HG02623 (cell line): ENCODE results near the gene FGFR1OP2.
A peak's percentile ranks its signal among the peaks of the same experiment; 100 is the strongest.

Experiments
- ATAC-seq: cut with Tn5 transposase; IDR thresholded peaks from one replicate; pipeline ENCODE4 v1.9.1; 2021; ENCODE audit warnings: moderate library complexity; ENCODE audit not compliant: unreplicated experiment

Gene FGFR1OP2

GRCh38 chr12:27000961-27001360, 62.7 kb downstream of the FGFR1OP2 start:
- no peak for ATAC-seq

DNA sequence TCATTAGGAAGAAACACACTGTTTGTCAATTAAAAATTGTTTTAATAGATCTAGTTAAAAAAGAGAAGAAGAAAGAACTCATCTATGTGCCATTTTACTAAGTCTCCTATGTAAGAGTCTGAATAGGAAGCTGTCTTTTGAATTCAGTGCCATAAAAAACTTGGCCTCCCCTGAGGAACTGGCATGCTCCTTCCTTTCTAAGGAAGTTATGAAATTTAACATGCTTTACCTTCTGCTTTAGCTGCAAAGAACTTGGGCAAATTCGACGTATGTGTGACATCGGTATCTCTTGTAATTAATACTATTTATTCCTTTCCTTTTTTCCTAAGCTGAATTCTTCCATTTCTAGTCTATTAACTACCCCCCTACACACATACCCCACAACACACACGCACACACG, 63.4 kb downstream of the FGFR1OP2 start:
- ATAC-seq: no peak

DNA sequence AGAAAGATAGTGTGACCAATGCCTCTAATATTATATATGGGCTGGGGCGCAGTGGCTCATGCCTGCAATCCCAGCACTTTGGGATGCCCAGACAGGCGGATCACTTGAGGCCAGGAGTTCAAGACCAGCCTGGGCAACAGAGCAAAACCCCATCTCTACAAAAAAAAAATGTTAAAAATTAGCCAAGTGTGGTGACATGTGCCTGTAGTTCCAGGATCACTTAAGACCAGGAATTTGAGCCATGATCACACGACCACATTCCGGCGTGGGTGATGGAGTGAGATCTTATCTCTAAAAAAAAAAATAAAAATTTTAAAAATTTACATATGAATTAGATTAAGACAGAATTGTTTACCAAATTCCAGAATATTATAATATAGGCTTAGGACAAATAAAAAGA, 63.9 kb downstream of the FGFR1OP2 start:
- ATAC-seq: no peak

- ATAC-seq: no peak
These were observed 65.4 kb downstream of the FGFR1OP2 start for GRCh38 chr12:27003421-27004381.

GRCh38 chr12:27005495-27005894, 67.2 kb downstream of the FGFR1OP2 start:
- ATAC-seq: no peak

GRCh38 chr12:27006797-27007467, 68.7 kb downstream of the FGFR1OP2 start:
- ATAC-seq: no peak

DNA sequence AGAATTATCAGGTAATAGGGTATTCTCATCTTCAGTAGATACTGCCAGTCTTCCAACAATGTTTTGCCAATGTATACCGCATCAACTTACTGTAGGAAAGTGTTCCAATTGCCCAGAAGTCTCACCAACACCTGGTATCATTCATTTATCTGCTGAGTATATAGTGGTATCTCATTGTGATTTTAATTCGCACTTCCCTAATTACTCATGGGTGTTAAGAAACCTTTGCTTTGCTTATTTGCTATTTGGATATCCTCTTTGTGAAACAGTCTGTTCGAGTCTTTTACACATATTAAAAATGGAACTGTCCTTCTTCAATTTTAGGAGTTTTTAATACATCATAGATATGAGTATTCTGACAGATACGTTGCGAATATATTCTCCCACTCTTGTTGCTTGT, 69.8 kb downstream of the FGFR1OP2 start:
- no peak for ATAC-seq

DNA sequence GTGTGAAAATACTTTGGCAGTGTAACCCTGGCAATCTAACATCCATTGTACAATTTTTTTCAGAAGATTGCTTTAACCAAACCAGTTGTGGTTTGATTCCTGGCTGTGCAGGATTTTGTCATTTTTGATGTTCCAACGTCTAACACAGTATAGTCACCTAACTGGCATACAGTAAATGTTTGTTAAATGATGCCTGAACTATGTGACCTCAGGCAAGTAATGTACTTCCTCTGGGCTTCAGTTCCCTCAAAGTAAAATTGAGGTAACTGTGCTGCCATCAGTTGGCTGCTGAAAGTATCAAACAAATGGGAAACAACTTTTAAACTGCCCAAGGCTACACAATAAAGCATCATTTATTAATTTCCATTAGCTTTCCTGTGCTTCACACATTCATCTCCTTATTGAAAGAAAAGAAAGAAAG, 71.6 kb downstream of the FGFR1OP2 start:
- ATAC-seq: no peak

DNA sequence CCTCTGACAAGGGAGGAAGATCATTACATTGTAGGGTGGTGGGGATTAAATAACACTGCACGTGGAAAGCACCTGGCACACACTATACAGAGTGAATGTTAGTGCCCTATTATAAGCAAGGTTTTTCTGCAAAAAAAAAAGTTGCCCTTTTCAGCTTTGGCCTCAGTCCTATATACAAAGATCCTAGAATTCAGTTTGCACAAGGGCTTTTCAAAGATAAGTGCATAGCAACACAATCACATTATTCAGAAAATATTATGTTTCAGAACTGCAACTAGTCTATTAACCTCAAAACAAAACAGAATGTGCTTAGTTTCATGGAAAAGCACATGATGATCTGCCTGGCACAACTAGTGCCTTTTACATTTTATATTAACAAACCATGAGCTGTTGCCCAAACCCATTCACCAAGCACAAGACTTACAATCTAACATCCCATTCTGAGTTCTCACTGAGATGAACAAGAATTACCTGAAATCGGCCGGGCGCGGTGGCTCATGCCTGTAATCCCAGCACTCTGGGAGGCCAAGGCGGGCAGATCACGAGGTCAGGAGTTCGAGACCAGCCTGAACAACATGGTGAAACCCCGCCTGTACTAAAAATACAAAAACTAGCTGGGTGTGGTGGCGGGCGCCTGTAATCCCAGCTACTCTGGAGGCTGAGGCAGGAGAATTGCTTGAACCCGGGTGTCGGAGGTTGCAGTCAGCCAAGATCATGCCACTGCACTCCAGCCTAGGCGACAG, 74.1 kb downstream of the FGFR1OP2 start:
- ATAC-seq: no peak

- no peak for ATAC-seq
These were observed 74.6 kb downstream of the FGFR1OP2 start for GRCh38 chr12:27012982-27013255.

GRCh38 chr12:27013611-27014084, 75.4 kb downstream of the FGFR1OP2 start:
- ATAC-seq: peak; percentile 8

- ATAC-seq: peak; percentile 78
These were observed 76.0 kb downstream of the FGFR1OP2 start, which contains the start of gene TM7SF3 for GRCh38 chr12:27014085-27014858. Gene TM7SF3 (minus strand): TSS chr12:27014384. CDS start chr12:27014168, 216 bp downstream.

GRCh38 chr12:27014859-27015729, 76.8 kb downstream of the FGFR1OP2 start:
- ATAC-seq: no peak

DNA sequence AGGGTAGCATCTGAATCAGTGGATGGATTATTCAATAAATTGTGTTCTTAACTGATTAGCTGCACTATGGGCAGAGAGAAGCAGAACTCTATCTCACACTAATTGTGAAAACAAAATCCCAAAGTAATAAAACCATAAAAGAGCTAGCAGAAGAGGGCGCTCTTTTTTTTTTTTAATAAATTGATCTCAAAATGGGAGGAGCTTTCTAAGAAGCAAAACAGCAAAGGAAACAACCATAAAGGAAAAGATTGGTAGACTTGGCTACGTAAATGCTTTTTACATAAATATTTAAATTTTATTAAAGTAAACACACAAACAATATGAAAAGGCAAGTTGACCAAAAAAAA, 77.4 kb downstream of the FGFR1OP2 start:
- no peak for ATAC-seq
